SK-N-SH (cell line): Measurements from ENCODE around the gene SSX2IP. TPM values are rescaled to one million over a fixed set of nuclear protein-coding genes. Genes with fewer than 3 reads are reported as not detected.

ENCODE experiments used
- CTCF ChIA-PET: fragments of 300-600, 350-600 bp; formaldehyde crosslinking; extraction: SDS; loops from one replicate; lab custom pipeline; 2021; lab: Yijun Ruan, JAX
- POLR2A ChIA-PET: fragments of 350-600 bp; sonication (Branson Sonifier 250); formaldehyde crosslinking; extraction: SDS; loops from one replicate; lab custom pipeline; 2020; ENCODE audit warnings: antibody characterized with exemption, inconsistent platforms; lab: Yijun Ruan, JAX
- DNase-seq: peaks from one replicate; pipeline ENCODE4 v3.0.0; 2012
- H2AFZ ChIP-seq: fragments of 200-600 bp; sonication (generic); 2 replicates; pipeline ENCODE4 v1.8.1; 2016; ENCODE audit warnings: antibody characterized with exemption, mild to moderate bottlenecking, low read depth
- H3F3A ChIP-seq: fragments of 200-600 bp; sonication (generic); replicated peaks from 2 replicates; pipeline ENCODE3; 2016; ENCODE audit warnings: antibody characterized with exemption, mild to moderate bottlenecking; ENCODE audit not compliant: insufficient read depth
- H3K27ac ChIP-seq, 2 experiments: fragments of 200-500 bp in 1 of 2; fragments of 200-600 bp in 1 of 2; sonication (Bioruptor generic) in 1 of 2; sonication (generic), shearing (Covaris generic) in 1 of 2; 2 replicates each; pipeline versions ENCODE4 v1.5.1 to v1.6.1; 2014 to 2016; ENCODE audit warnings: low read depth in 2 of 2, inconsistent platforms in 1 of 2, low read length in 1 of 2, mild to moderate bottlenecking in 1 of 2, mixed read lengths in 1 of 2
- H3K27me3 ChIP-seq: fragments of 200-600 bp; sonication (generic), shearing (Covaris generic); 2 replicates; pipeline ENCODE4 v1.6.1; 2016; ENCODE audit warnings: mixed run types; ENCODE audit not compliant: insufficient read depth
- H3K36me3 ChIP-seq, 2 experiments: fragments of 200-500 bp in 1 of 2; fragments of 200-600 bp in 1 of 2; sonication (Bioruptor generic) in 1 of 2; sonication (generic) in 1 of 2; replicated peaks in 1 of 2; 2 replicates each; pipeline versions ENCODE3 to v1.5.1; 2014 to 2016; ENCODE audit warnings: low read length in 1 of 2, mild to moderate bottlenecking in 1 of 2; ENCODE audit not compliant: insufficient read depth in 2 of 2, control insufficient read depth in 1 of 2
- H3K4me1 ChIP-seq, 2 experiments: fragments of 200-500 bp in 1 of 2; fragments of 200-600 bp in 1 of 2; sonication (Bioruptor generic) in 1 of 2; sonication (generic), shearing (Covaris generic) in 1 of 2; 2 replicates each; pipeline versions ENCODE4 v1.5.1 to v1.6.1; 2014 to 2016; ENCODE audit warnings: low read depth in 1 of 2, low read length in 1 of 2, mixed run types in 1 of 2; ENCODE audit not compliant: insufficient read depth in 2 of 2, control insufficient read depth in 1 of 2
- H3K4me2 ChIP-seq: fragments of 200-600 bp; sonication (generic), shearing (Covaris generic); 2 replicates; pipeline ENCODE4 v1.6.1; 2017; ENCODE audit warnings: mixed run types
- H3K4me3 ChIP-seq, 2 experiments: fragments of 200-500 bp in 1 of 2; fragments of 200-600 bp in 1 of 2; sonication (Bioruptor generic) in 1 of 2; sonication (generic), shearing (Covaris generic) in 1 of 2; 2 replicates each; pipeline versions ENCODE4 v1.5.1 to v1.8.1; 2014 to 2016; ENCODE audit warnings: low read depth in 2 of 2, inconsistent platforms in 1 of 2, low read length in 1 of 2, mild to moderate bottlenecking in 1 of 2, mixed read lengths in 1 of 2, moderate library complexity in 1 of 2
- H3K79me2 ChIP-seq: fragments of 200-600 bp; sonication (generic); 2 replicates; pipeline ENCODE4 v1.8.1; 2017; ENCODE audit warnings: mild to moderate bottlenecking; ENCODE audit not compliant: insufficient read depth
- H3K9ac ChIP-seq: fragments of 200-600 bp; sonication (generic); 2 replicates; pipeline ENCODE4 v1.6.1; 2017; ENCODE audit warnings: mixed run types
- H3K9me2 ChIP-seq: fragments of 200-600 bp; sonication (generic); 2 replicates; pipeline ENCODE4 v1.6.1; 2017; ENCODE audit warnings: mixed run types
- H3K9me3 ChIP-seq: fragments of 200-600 bp; sonication (generic); 2 replicates; pipeline ENCODE4 v1.6.1; 2017; ENCODE audit warnings: mixed run types, mild to moderate bottlenecking, moderate library complexity
- H4K20me1 ChIP-seq: fragments of 200-600 bp; sonication (generic); 2 replicates; pipeline ENCODE4 v1.6.1; 2017; ENCODE audit warnings: mild to moderate bottlenecking, mixed run types; ENCODE audit not compliant: insufficient read depth
- EP300 ChIP-seq, 2 experiments: IDR thresholded peaks; 2 replicates each; pipeline versions ENCODE4 v1.4.0 to v1.6.1; 2012; ENCODE audit warnings: borderline replicate concordance in 1 of 2, low read depth in 1 of 2, low read length in 1 of 2
- FOSL2 ChIP-seq: IDR thresholded peaks from 2 replicates; pipeline ENCODE4 v1.4.0; 2012; ENCODE audit warnings: low read depth, mild to moderate bottlenecking, moderate library complexity, borderline replicate concordance
- JUND ChIP-seq: IDR thresholded peaks from 2 replicates; pipeline ENCODE4 v1.4.0; 2012
- MAX ChIP-seq: IDR thresholded peaks from 2 replicates; pipeline ENCODE4 v1.4.0; 2012; ENCODE audit warnings: low read depth
- MEF2A ChIP-seq: IDR thresholded peaks from 2 replicates; pipeline ENCODE4 v1.4.0; 2012; ENCODE audit warnings: low read depth, borderline replicate concordance
- NFIC ChIP-seq: IDR thresholded peaks from 2 replicates; pipeline ENCODE4 v1.4.0; 2012; ENCODE audit warnings: borderline replicate concordance
- POLR2AphosphoS5 ChIP-seq: IDR thresholded peaks from 2 replicates; pipeline ENCODE4 v1.6.1; 2012; ENCODE audit warnings: low read depth, low read length
- RCOR1 ChIP-seq: fragments of 150-350 bp; IDR thresholded peaks from 2 replicates; pipeline ENCODE4 v1.6.1; 2017; ENCODE audit warnings: antibody characterized with exemption, low read length
- RXRA ChIP-seq: IDR thresholded peaks from 2 replicates; pipeline ENCODE4 v1.4.0; 2012; ENCODE audit warnings: low read depth, mild to moderate bottlenecking, borderline replicate concordance
- SIN3A ChIP-seq: IDR thresholded peaks from 2 replicates; pipeline ENCODE4 v1.6.1; 2012; ENCODE audit warnings: low read depth, mild to moderate bottlenecking, low read length, moderate library complexity, borderline replicate concordance
- SMC3 ChIP-seq: IDR thresholded peaks from 2 replicates; pipeline ENCODE4 v1.6.1; 2012; ENCODE audit warnings: low read depth, low read length, improper control_type of control experiment
- TCF12 ChIP-seq: IDR thresholded peaks from 2 replicates; pipeline ENCODE4 v1.4.0; 2012
- USF1 ChIP-seq: IDR thresholded peaks from 2 replicates; pipeline ENCODE4 v1.4.0; 2012; ENCODE audit warnings: low read depth, borderline replicate concordance
- USF2 ChIP-seq: fragments of 150-350 bp; IDR thresholded peaks from 2 replicates; pipeline ENCODE4 v1.6.1; 2017; ENCODE audit warnings: antibody characterized with exemption, low read length, low read depth, borderline replicate concordance
- WGBS: methylation state at CpG from one replicate; pipeline ENCODE4 v1.1.6; 2017; ENCODE audit warnings: low lambda C conversion rate; 5-methylcytosine and 5-hydroxymethylcytosine counted together
- polyA plus RNA-seq, 3 experiments: library from polyadenylated mRNA; depleted of rRNA; stranded (reverse); fragments of >200 nt; gene quantifications; 2 replicates each; pipeline ENCODE4 v1.2.3, GENCODE V29; 2012
- TF ChIP-seq, protein P1 (sequence below): IDR thresholded peaks from 2 replicates; pipeline ENCODE4; 2012
- TF ChIP-seq, protein P2 (sequence below): fragments of 150-350 bp; IDR thresholded peaks from 2 replicates; pipeline ENCODE4 v1.6.1; 2016; ENCODE audit warnings: mild to moderate bottlenecking, low read depth, low read length

Gene SSX2IP
- polyA plus RNA-seq, 1 of the 3 experiments (the other 2 are of a cell fraction) = 7.7 TPM

DNA sequence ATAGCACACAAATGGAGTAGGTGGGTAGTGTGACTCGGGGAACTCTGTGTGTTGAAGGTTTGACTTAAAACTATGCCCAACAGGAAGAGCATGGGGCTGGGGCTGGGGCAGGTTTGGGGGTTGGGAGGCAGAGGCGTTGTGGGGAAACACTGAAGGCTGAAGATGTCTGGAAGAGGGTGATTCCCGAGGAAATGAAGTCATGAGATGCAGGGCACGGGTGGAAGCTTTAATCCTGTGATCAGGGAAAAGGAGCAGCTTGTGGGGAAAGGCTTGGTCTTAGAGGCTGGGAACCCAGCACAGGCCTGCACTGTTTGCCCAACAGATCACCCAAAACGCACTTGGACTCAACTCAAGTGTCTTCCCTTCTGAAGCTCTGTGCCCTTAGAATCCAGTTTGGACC, 89.5 kb downstream of the SSX2IP start:
- WGBS = 89% methylated on average over 4 of the region's 5 CpGs
- peak overlapping the region in 1 of 2 experiments; percentile 97; a peak in 1 of 4 replicates for H3K27ac ChIP-seq

GRCh38 chr1:84598846-84599741, 91.2 kb downstream of the SSX2IP start:
- H3K9ac ChIP-seq = peak overlapping the region; percentile 54; the same call in 1 of the 2 replicates
- POLR2A ChIA-PET = no interaction called here
- no peaks in the 10 kb centered on the region for H3K79me2 ChIP-seq
- no peaks in the 10 kb centered on the region for H3K27me3 ChIP-seq
- DNase-seq = no peak
- peaks cover 3 to 6% of the 10 kb centered on the region in 2 experiments; a peak in 2 of 4 replicates for H3K4me1 ChIP-seq
- peak overlapping the region in 1 of 2 experiments; percentile 17; a peak in 2 of 4 replicates for H3K4me3 ChIP-seq
- no peaks in the 10 kb centered on the region for H4K20me1 ChIP-seq
- peak overlapping the region; percentile 71 for H3K4me2 ChIP-seq
- peaks cover 32% of the 10 kb centered on the region for H3F3A ChIP-seq
- no peaks in the 10 kb centered on the region for H3K9me3 ChIP-seq
- no peaks in the 10 kb centered on the region for H3K36me3 ChIP-seq
- 21% methylated on average over 5 of the region's 5 CpGs for WGBS
- peak overlapping the region; percentile 81 for H2AFZ ChIP-seq
- H3K9me2 ChIP-seq = no peaks in the 10 kb centered on the region
- peak overlapping the region; percentile 54 to 97; a peak in 3 of 4 replicates for H3K27ac ChIP-seq
- CTCF ChIA-PET = no interaction called here
- peak in 1 of 2 experiments; percentile 69; a peak in 2 of 4 replicates for TF ChIP-seq EP300 (IDR thresholded peaks at IDR 0.05; ENCODE audit: borderline replicate concordance in 1 of 2, low read depth in 1 of 2, low read length in 1 of 2)
- TF ChIP-seq TCF12 = peak; percentile 91
- TF ChIP-seq, protein P1, sequence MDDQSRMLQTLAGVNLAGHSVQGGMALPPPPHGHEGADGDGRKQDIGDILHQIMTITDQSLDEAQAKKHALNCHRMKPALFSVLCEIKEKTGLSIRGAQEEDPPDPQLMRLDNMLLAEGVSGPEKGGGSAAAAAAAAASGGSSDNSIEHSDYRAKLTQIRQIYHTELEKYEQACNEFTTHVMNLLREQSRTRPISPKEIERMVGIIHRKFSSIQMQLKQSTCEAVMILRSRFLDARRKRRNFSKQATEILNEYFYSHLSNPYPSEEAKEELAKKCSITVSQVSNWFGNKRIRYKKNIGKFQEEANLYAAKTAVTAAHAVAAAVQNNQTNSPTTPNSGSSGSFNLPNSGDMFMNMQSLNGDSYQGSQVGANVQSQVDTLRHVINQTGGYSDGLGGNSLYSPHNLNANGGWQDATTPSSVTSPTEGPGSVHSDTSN = peak; percentile 81
- no peak for TF ChIP-seq SMC3
- peak; percentile 87 for TF ChIP-seq JUND
- TF ChIP-seq POLR2AphosphoS5 = peak; percentile 62; the same call in 1 of the 2 replicates
- peak; percentile 100 for TF ChIP-seq MEF2A
- TF ChIP-seq SIN3A = no peak
- peak; percentile 93 for TF ChIP-seq FOSL2
- TF ChIP-seq MAX = peak; percentile 7; the same call in 1 of the 2 replicates
- TF ChIP-seq, protein P2, sequence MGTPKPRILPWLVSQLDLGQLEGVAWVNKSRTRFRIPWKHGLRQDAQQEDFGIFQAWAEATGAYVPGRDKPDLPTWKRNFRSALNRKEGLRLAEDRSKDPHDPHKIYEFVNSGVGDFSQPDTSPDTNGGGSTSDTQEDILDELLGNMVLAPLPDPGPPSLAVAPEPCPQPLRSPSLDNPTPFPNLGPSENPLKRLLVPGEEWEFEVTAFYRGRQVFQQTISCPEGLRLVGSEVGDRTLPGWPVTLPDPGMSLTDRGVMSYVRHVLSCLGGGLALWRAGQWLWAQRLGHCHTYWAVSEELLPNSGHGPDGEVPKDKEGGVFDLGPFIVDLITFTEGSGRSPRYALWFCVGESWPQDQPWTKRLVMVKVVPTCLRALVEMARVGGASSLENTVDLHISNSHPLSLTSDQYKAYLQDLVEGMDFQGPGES = no peak
- no peak for TF ChIP-seq USF1
- peak; percentile 65 for TF ChIP-seq NFIC

More for the DNA sequence above, 89.5 kb downstream of the SSX2IP start:
- no peaks in the 10 kb centered on the region for H3K9me3 ChIP-seq
- H3K4me1 ChIP-seq = peaks cover 3 to 6% of the 10 kb centered on the region in 2 experiments; a peak in 2 of 4 replicates
- TF ChIP-seq RXRA (no peak), JUND (no peak), RCOR1 (no peak), SMC3 (no peak), EP300 (IDR thresholded peaks at IDR 0.05; ENCODE audit: borderline replicate concordance in 1 of 2, low read depth in 1 of 2, low read length in 1 of 2) (no peak), USF2 (no peak)
- TF ChIP-seq, protein P2 = no peak
- H3K4me3 ChIP-seq = no peak overlapping the region
- no peak overlapping the region for H3K9ac ChIP-seq
- H3K27me3 ChIP-seq = no peaks in the 10 kb centered on the region
- no peak overlapping the region for H3K4me2 ChIP-seq
- no peak for DNase-seq
- peaks cover 44% of the 10 kb centered on the region for H3F3A ChIP-seq
- ChIA-PET POLR2A (no interaction called here), CTCF (interaction anchor here (0.6 to 1.1 kb wide), 2 partner anchors 20 to 479 kb away, joined by 3 to 4 read pairs; no protein-coding TSS in a partner anchor)
- H3K79me2 ChIP-seq = no peaks in the 10 kb centered on the region
- H3K36me3 ChIP-seq = no peaks in the 10 kb centered on the region
- H2AFZ ChIP-seq = no peak overlapping the region
- H3K9me2 ChIP-seq = no peaks in the 10 kb centered on the region
- H4K20me1 ChIP-seq = no peaks in the 10 kb centered on the region
